ENCODE measurements around the gene TRIM63. TPM values are rescaled to one million over a fixed set of nuclear protein-coding genes. Genes with fewer than 3 reads are reported as not detected.
A peak's percentile ranks its signal among the peaks of the same experiment; 100 is the strongest.

The TRIM63 gene
- total and polyA plus RNA-seq, 2 of the 13 experiments (the other 11 are each of a cell fraction or from before 2014, with no cell fraction given), result not detected

GRCh38 chr1:26110731-26111529 lies 43.5 kb upstream of the TRIM63 start (continued):
- TF ChIP-seq HIVEP1 (CRISPR knock-in tag; IDR thresholded peaks at IDR 0.05), result peak; percentile 16; the same call in 1 of the 2 replicates
- TF ChIP-seq ZNF740 (CRISPR knock-in tag; IDR thresholded peaks at IDR 0.05), result peak; percentile 64
- TF ChIP-seq NPAS2 (CRISPR knock-in tag; IDR thresholded peaks at IDR 0.05; ENCODE audit: borderline replicate concordance), result no peak
- TF ChIP-seq POGZ (CRISPR knock-in tag; IDR thresholded peaks at IDR 0.05), result peak; percentile 15; the same call in 1 of the 2 replicates
- no peak for TF ChIP-seq U2AF2 (IDR thresholded peaks at IDR 0.05; ENCODE audit: low read depth, low read length)
- TF ChIP-seq, protein P1, sequence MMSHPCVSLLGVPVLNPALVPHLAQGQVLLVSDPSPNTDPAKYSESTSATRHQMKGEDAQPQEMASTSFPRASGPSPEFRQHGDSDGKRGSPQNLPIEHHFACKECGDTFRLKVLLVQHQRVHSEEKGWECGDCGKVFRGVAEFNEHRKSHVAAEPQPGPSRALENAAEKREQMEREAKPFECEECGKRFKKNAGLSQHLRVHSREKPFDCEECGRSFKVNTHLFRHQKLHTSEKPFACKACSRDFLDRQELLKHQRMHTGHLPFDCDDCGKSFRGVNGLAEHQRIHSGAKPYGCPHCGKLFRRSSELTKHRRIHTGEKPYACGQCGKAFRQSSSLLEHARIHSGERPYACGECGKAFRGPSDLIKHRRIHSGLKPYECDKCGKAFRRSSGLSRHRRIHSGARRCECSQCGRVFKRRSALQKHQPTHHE (CRISPR knock-in tag; IDR thresholded peaks at IDR 0.05; ENCODE audit: borderline replicate concordance), result 0 out of 2 replicates have a peak, but pooled peaks have one; percentile 14
- no peak for TF ChIP-seq ZNF337 (CRISPR knock-in tag; IDR thresholded peaks at IDR 0.05; ENCODE audit: borderline replicate concordance, low read depth)
- TF ChIP-seq, protein P2, sequence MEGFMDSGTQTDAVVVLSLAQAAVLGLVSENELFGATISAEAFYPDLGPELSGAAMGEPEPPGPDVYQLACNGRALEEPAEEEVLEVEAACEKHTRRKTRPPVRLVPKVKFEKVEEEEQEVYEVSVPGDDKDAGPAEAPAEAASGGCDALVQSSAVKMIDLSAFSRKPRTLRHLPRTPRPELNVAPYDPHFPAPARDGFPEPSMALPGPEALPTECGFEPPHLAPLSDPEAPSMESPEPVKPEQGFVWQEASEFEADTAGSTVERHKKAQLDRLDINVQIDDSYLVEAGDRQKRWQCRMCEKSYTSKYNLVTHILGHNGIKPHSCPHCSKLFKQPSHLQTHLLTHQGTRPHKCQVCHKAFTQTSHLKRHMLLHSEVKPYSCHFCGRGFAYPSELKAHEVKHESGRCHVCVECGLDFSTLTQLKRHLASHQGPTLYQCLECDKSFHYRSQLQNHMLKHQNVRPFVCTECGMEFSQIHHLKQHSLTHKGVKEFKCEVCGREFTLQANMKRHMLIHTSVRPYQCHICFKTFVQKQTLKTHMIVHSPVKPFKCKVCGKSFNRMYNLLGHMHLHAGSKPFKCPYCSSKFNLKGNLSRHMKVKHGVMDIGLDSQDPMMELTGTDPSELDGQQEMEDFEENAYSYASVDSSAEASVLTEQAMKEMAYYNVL (CRISPR knock-in tag; IDR thresholded peaks at IDR 0.05; ENCODE audit: borderline replicate concordance), result peak; percentile 62; the same call in 1 of the 2 replicates
- TF ChIP-seq ASH2L (IDR thresholded peaks at IDR 0.05; ENCODE audit: insufficient read length, low read depth, low read length), result no peak
- no peak for TF ChIP-seq ZNF678 (CRISPR knock-in tag; IDR thresholded peaks at IDR 0.05)
- no peak for TF ChIP-seq ZNF674 (CRISPR knock-in tag; IDR thresholded peaks at IDR 0.05; ENCODE audit: low read depth)
- TF ChIP-seq TFDP2 (CRISPR knock-in tag; IDR thresholded peaks at IDR 0.05), result no peak
- TF ChIP-seq EEA1 (CRISPR knock-in tag; IDR thresholded peaks at IDR 0.05; ENCODE audit: borderline replicate concordance), result no peak
- no peak for TF ChIP-seq SP4 (CRISPR knock-in tag; IDR thresholded peaks at IDR 0.05)
- TF ChIP-seq ZNF589 (CRISPR knock-in tag; conservative IDR thresholded peaks at IDR 0.05), result peak; percentile 38; the same call in 1 of the 2 replicates
- TF ChIP-seq, protein P3, sequence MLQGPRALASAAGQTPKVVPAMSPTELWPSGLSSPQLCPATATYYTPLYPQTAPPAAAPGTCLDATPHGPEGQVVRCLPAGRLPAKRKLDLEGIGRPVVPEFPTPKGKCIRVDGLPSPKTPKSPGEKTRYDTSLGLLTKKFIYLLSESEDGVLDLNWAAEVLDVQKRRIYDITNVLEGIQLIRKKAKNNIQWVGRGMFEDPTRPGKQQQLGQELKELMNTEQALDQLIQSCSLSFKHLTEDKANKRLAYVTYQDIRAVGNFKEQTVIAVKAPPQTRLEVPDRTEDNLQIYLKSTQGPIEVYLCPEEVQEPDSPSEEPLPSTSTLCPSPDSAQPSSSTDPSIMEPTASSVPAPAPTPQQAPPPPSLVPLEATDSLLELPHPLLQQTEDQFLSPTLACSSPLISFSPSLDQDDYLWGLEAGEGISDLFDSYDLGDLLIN (CRISPR knock-in tag; IDR thresholded peaks at IDR 0.05; ENCODE audit: borderline replicate concordance), result no peak
- no peak for TF ChIP-seq ZNF720 (CRISPR knock-in tag; IDR thresholded peaks at IDR 0.05)
- TF ChIP-seq, protein P4, sequence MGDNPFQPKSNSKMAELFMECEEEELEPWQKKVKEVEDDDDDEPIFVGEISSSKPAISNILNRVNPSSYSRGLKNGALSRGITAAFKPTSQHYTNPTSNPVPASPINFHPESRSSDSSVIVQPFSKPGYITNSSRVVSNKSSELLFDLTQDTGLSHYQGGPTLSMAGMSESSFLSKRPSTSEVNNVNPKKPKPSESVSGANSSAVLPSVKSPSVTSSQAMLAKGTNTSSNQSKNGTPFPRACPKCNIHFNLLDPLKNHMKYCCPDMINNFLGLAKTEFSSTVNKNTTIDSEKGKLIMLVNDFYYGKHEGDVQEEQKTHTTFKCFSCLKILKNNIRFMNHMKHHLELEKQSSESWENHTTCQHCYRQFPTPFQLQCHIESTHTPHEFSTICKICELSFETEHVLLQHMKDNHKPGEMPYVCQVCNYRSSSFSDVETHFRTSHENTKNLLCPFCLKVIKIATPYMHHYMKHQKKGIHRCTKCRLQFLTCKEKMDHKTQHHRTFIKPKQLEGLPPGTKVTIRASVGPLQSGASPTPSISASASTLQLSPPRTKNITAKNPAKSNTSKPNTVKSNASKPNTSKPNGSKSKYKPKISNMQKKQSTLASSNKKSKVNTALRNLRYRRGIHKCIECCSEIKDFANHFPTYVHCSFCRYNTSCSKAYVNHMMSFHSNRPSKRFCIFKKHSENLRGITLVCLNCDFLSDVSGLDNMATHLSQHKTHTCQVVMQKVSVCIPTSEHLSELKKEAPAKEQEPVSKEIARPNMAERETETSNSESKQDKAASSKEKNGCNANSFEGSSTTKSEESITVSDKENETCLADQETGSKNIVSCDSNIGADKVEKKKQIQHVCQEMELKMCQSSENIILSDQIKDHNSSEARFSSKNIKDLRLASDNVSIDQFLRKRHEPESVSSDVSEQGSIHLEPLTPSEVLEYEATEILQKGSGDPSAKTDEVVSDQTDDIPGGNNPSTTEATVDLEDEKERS (CRISPR knock-in tag; IDR thresholded peaks at IDR 0.05), result 0 out of 2 replicates have a peak, but pooled peaks have one; percentile 23
- TF ChIP-seq ZNF747 (CRISPR knock-in tag; IDR thresholded peaks at IDR 0.05; ENCODE audit: borderline replicate concordance), result no peak
